ENCODE data around the gene TMEM169. TPM values are rescaled to one million over a fixed set of nuclear protein-coding genes. Genes with fewer than 3 reads are reported as not detected.
A peak's percentile ranks its signal among the peaks of the same experiment; 100 is the strongest.

Gene TMEM169
- polyA plus RNA-seq, 1 donor from 2014 or later: 29.6 TPM

DNA sequence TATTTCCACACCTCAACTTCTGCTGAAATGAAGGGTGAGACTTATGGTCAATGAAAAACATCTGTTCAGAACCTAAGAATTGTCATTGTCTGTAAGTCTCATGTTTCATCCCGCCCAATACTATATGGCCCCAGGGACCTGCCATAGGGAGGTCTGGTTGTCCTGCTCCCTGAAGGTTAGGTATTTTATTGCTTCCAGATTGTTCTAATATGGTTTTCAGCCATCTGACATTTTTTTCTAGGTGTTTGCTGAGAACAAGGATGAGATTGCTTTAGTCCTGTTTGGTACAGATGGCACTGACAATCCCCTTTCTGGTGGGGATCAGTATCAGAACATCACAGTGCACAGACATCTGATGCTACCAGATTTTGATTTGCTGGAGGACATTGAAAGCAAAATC, 34.7 kb downstream of the TMEM169 start:
- H3K27me3 ChIP-seq (ENCODE audit: insufficient read depth, low read depth, low read length): no peaks in the 10 kb centered on the region
- peak overlapping the region; percentile 58 for H3K4me3 ChIP-seq (ENCODE audit: low read length)
- no peaks in the 10 kb centered on the region for H4K20me1 ChIP-seq (ENCODE audit: insufficient read depth)
- H3K36me3 ChIP-seq (ENCODE audit: insufficient read depth, low read length): peaks cover 10% of the 10 kb centered on the region
- H3F3A ChIP-seq (ENCODE audit: insufficient read depth, low read length, poor library complexity, severe bottlenecking): no peaks in the 10 kb centered on the region
- no peaks in the 10 kb centered on the region for H3K9me2 ChIP-seq (ENCODE audit: insufficient read depth, low read length)
- peak overlapping the region; percentile 0 for H3K27ac ChIP-seq (ENCODE audit: low read length)
- H3K4me2 ChIP-seq (ENCODE audit: low read length): no peak overlapping the region
- H3K9ac ChIP-seq (ENCODE audit: low read length): no peak overlapping the region
- H3K79me2 ChIP-seq (replicated peaks; ENCODE audit: insufficient read depth, low read length): peaks cover 47% of the 10 kb centered on the region
- no peaks in the 10 kb centered on the region for H3K9me3 ChIP-seq (ENCODE audit: low read length)
- no peak overlapping the region for H2AFZ ChIP-seq (ENCODE audit: low read depth, low read length)
- no peak for TF ChIP-seq POLR2AphosphoS5 (IDR thresholded peaks at IDR 0.05)
- TF ChIP-seq TAF1 (IDR thresholded peaks at IDR 0.05; ENCODE audit: low read depth): no peak
- no peak for TF ChIP-seq RAD21 (conservative IDR thresholded peaks at IDR 0.05)
- TF ChIP-seq SMC3 (conservative IDR thresholded peaks at IDR 0.05; ENCODE audit: poor library complexity): no peak
- TF ChIP-seq CTCF (IDR thresholded peaks at IDR 0.05; ENCODE audit: poor library complexity, severe bottlenecking): no peak
- TF ChIP-seq MXI1 (conservative IDR thresholded peaks at IDR 0.05; ENCODE audit: poor library complexity, severe bottlenecking): no peak
- TF ChIP-seq EP300 (conservative IDR thresholded peaks at IDR 0.05; ENCODE audit: poor library complexity, severe bottlenecking): no peak
- no peak for TF ChIP-seq EZH2 (IDR thresholded peaks at IDR 0.05; ENCODE audit: borderline replicate concordance, insufficient read depth, low read length, poor library complexity, severe bottlenecking)
- TF ChIP-seq REST (IDR thresholded peaks at IDR 0.05; ENCODE audit: borderline replicate concordance): no peak

- H2AFZ ChIP-seq (ENCODE audit: low read depth, low read length): no peak overlapping the region
- H3K36me3 ChIP-seq (ENCODE audit: insufficient read depth, low read length): peaks cover 21% of the 10 kb centered on the region
- no peaks in the 10 kb centered on the region for H3K9me2 ChIP-seq (ENCODE audit: insufficient read depth, low read length)
- H3K4me3 ChIP-seq (ENCODE audit: low read length): no peak overlapping the region
- no peak for TF ChIP-seq SMC3 (conservative IDR thresholded peaks at IDR 0.05; ENCODE audit: poor library complexity)
- no peak for TF ChIP-seq CTCF (IDR thresholded peaks at IDR 0.05; ENCODE audit: poor library complexity, severe bottlenecking)
- no peak for TF ChIP-seq MXI1 (conservative IDR thresholded peaks at IDR 0.05; ENCODE audit: poor library complexity, severe bottlenecking)
- TF ChIP-seq EP300 (conservative IDR thresholded peaks at IDR 0.05; ENCODE audit: poor library complexity, severe bottlenecking): no peak
- TF ChIP-seq POLR2AphosphoS5 (IDR thresholded peaks at IDR 0.05): no peak
- no peak for TF ChIP-seq REST (IDR thresholded peaks at IDR 0.05; ENCODE audit: borderline replicate concordance)
- no peak for TF ChIP-seq TAF1 (IDR thresholded peaks at IDR 0.05; ENCODE audit: low read depth)
- TF ChIP-seq RAD21 (conservative IDR thresholded peaks at IDR 0.05): no peak
- no peak for TF ChIP-seq EZH2 (IDR thresholded peaks at IDR 0.05; ENCODE audit: borderline replicate concordance, insufficient read depth, low read length, poor library complexity, severe bottlenecking)
- no peaks in the 10 kb centered on the region for H3K27me3 ChIP-seq (ENCODE audit: insufficient read depth, low read depth, low read length)
- H3K4me2 ChIP-seq (ENCODE audit: low read length): no peak overlapping the region
- no peak overlapping the region for H3K27ac ChIP-seq (ENCODE audit: low read length)
- H3F3A ChIP-seq (ENCODE audit: insufficient read depth, low read length, poor library complexity, severe bottlenecking): no peaks in the 10 kb centered on the region
- no peak overlapping the region for H3K9ac ChIP-seq (ENCODE audit: low read length)
- no peaks in the 10 kb centered on the region for H3K9me3 ChIP-seq (ENCODE audit: low read length)
- H3K79me2 ChIP-seq (replicated peaks; ENCODE audit: insufficient read depth, low read length): peaks cover 45% of the 10 kb centered on the region
- H4K20me1 ChIP-seq (ENCODE audit: insufficient read depth): no peaks in the 10 kb centered on the region
Measured at GRCh38 chr2:216117561-216118340, 36.0 kb downstream of the TMEM169 start.

Measured in neural cell (in vitro differentiated cells).